Stimulated activated naive CD8-positive, alpha-beta T cell treated with anti-CD3 and anti-CD28 coated beads, Interleukin-15, Interleukin-2, amounts not matched to agents 100 ng/mL and 50 ng/mL, for 24 hours (primary cell): ENCODE data around the gene ENO3.
"Not testable (repeated sequence)": the region's sequence is repeated elsewhere in the genome, so short reads cannot be mapped to it uniquely, and the experiment has no call there.

Experiments
- H3K27ac Mint-ChIP-seq: one replicate; pipeline ENCODE4 v1.8.0; 2021; ENCODE audit warnings: mild to moderate bottlenecking, mixed read lengths
- H3K27me3 Mint-ChIP-seq: one replicate; pipeline ENCODE4 v1.8.0; 2021; ENCODE audit warnings: mixed read lengths
- H3K36me3 Mint-ChIP-seq: one replicate; pipeline ENCODE4 v1.8.0; 2021; ENCODE audit warnings: low read depth, mixed read lengths
- H3K4me1 Mint-ChIP-seq: one replicate; pipeline ENCODE4 v1.8.0; 2021; ENCODE audit warnings: low read depth, mixed read lengths
- H3K4me3 Mint-ChIP-seq: one replicate; pipeline ENCODE4 v1.8.0; 2021; ENCODE audit warnings: mild to moderate bottlenecking, mixed read lengths
- H3K9me3 Mint-ChIP-seq: one replicate; pipeline ENCODE4 v1.8.0; 2021; ENCODE audit warnings: mixed read lengths

ENO3 gene

GRCh38 chr17:4950746-4951204, at the start of gene ENO3:
Gene ENO3, plus strand, starts transcription at chr17:4951119. Its CDS starts 711 bp downstream, at chr17:4951830.
- Mint-ChIP-seq H3K27ac (peak within 1 kb of the TSS; percentile 96), H3K27me3 (no peaks in the 10 kb centered on the region), H3K36me3 (peaks cover 20% of the 10 kb centered on the region), H3K9me3 (no peaks in the 10 kb centered on the region), H3K4me3 (peak within 1 kb of the TSS; percentile 86), H3K4me1 (peaks cover 29% of the 10 kb centered on the region)

- peaks cover 45% of the 10 kb centered on the region for H3K4me1 Mint-ChIP-seq
- no peaks in the 10 kb centered on the region for H3K36me3 Mint-ChIP-seq
- H3K9me3 Mint-ChIP-seq: no peaks in the 10 kb centered on the region
- H3K27ac Mint-ChIP-seq: no peak overlapping the region
- H3K27me3 Mint-ChIP-seq: no peaks in the 10 kb centered on the region
- H3K4me3 Mint-ChIP-seq: peak overlapping the region; percentile 87
These were observed 49.1 kb upstream of the ENO3 start for GRCh38 chr17:4901648-4902344.

- no peaks in the 10 kb centered on the region for H3K9me3 Mint-ChIP-seq
- no peaks in the 10 kb centered on the region for H3K36me3 Mint-ChIP-seq
- H3K27me3 Mint-ChIP-seq: no peaks in the 10 kb centered on the region
- peak overlapping the region; percentile 45 for H3K27ac Mint-ChIP-seq
- H3K4me3 Mint-ChIP-seq: no peak overlapping the region
- H3K4me1 Mint-ChIP-seq: peaks cover 45% of the 10 kb centered on the region
These were observed 48.4 kb upstream of the ENO3 start for GRCh38 chr17:4902540-4902939.

GRCh38 chr17:4903051-4903818, 47.7 kb upstream of the ENO3 start, which contains the start of gene CHRNE:
Gene CHRNE, minus strand, starts transcription at chr17:4903098. Its CDS starts 35 bp downstream, at chr17:4903063.
- peaks cover 44% of the 10 kb centered on the region for H3K4me1 Mint-ChIP-seq
- no peaks in the 10 kb centered on the region for H3K27me3 Mint-ChIP-seq
- no peaks in the 10 kb centered on the region for H3K36me3 Mint-ChIP-seq
- peak within 1 kb of the TSS; percentile 70 for H3K4me3 Mint-ChIP-seq
- H3K9me3 Mint-ChIP-seq: no peaks in the 10 kb centered on the region
- peak within 1 kb of the TSS; percentile 54 for H3K27ac Mint-ChIP-seq

GRCh38 chr17:4906642-4907041, 44.3 kb upstream of the ENO3 start:
- H3K4me1 Mint-ChIP-seq: peaks cover 19% of the 10 kb centered on the region
- H3K36me3 Mint-ChIP-seq, H3K4me3 Mint-ChIP-seq, H3K9me3 Mint-ChIP-seq, H3K27ac Mint-ChIP-seq, H3K27me3 Mint-ChIP-seq: not testable (repeated sequence)

GRCh38 chr17:4908301-4908700, 42.6 kb upstream of the ENO3 start:
- H3K4me3 Mint-ChIP-seq: no peak overlapping the region
- H3K27me3 Mint-ChIP-seq: no peaks in the 10 kb centered on the region
- H3K9me3 Mint-ChIP-seq: no peaks in the 10 kb centered on the region
- H3K36me3 Mint-ChIP-seq: no peaks in the 10 kb centered on the region
- H3K4me1 Mint-ChIP-seq: peaks cover 5% of the 10 kb centered on the region
- H3K27ac Mint-ChIP-seq: no peak overlapping the region

GRCh38 chr17:4908711-4909496, 42.0 kb upstream of the ENO3 start:
- H3K36me3 Mint-ChIP-seq: no peaks in the 10 kb centered on the region
- H3K27me3 Mint-ChIP-seq: no peaks in the 10 kb centered on the region
- H3K4me1 Mint-ChIP-seq: no peaks in the 10 kb centered on the region
- no peak overlapping the region for H3K4me3 Mint-ChIP-seq
- H3K9me3 Mint-ChIP-seq: no peaks in the 10 kb centered on the region
- no peak overlapping the region for H3K27ac Mint-ChIP-seq

- Mint-ChIP-seq H3K27me3 (no peaks in the 10 kb centered on the region), H3K36me3 (no peaks in the 10 kb centered on the region), H3K4me3 (no peak overlapping the region), H3K9me3 (no peaks in the 10 kb centered on the region), H3K4me1 (no peaks in the 10 kb centered on the region), H3K27ac (no peak overlapping the region)
These were observed 36.9 kb upstream of the ENO3 start for GRCh38 chr17:4913994-4914393.

GRCh38 chr17:4914551-4914950, 36.4 kb upstream of the ENO3 start:
- H3K4me1 Mint-ChIP-seq, H3K9me3 Mint-ChIP-seq, H3K36me3 Mint-ChIP-seq, H3K27me3 Mint-ChIP-seq, H3K27ac Mint-ChIP-seq, H3K4me3 Mint-ChIP-seq: not testable (repeated sequence)

GRCh38 chr17:4919511-4920047, 31.3 kb upstream of the ENO3 start:
- Mint-ChIP-seq H3K4me3 (no peak overlapping the region), H3K27me3 (no peaks in the 10 kb centered on the region), H3K4me1 (peaks cover 3% of the 10 kb centered on the region), H3K36me3 (no peaks in the 10 kb centered on the region), H3K9me3 (no peaks in the 10 kb centered on the region), H3K27ac (no peak overlapping the region)

- peaks cover 3% of the 10 kb centered on the region for H3K4me1 Mint-ChIP-seq
- H3K9me3 Mint-ChIP-seq: no peaks in the 10 kb centered on the region
- H3K27ac Mint-ChIP-seq: no peak overlapping the region
- H3K36me3 Mint-ChIP-seq: no peaks in the 10 kb centered on the region
- H3K27me3 Mint-ChIP-seq: no peaks in the 10 kb centered on the region
- H3K4me3 Mint-ChIP-seq: no peak overlapping the region
These were observed 30.4 kb upstream of the ENO3 start for GRCh38 chr17:4920351-4921048.

GRCh38 chr17:4921320-4921719, 29.6 kb upstream of the ENO3 start:
- Mint-ChIP-seq H3K27me3 (no peaks in the 10 kb centered on the region), H3K27ac (no peak overlapping the region), H3K4me3 (no peak overlapping the region), H3K9me3 (no peaks in the 10 kb centered on the region), H3K36me3 (no peaks in the 10 kb centered on the region), H3K4me1 (peaks cover 4% of the 10 kb centered on the region)

GRCh38 chr17:4926577-4927335, 24.2 kb upstream of the ENO3 start:
- H3K36me3 Mint-ChIP-seq: peaks cover 18% of the 10 kb centered on the region
- H3K27ac Mint-ChIP-seq, H3K4me1 Mint-ChIP-seq, H3K9me3 Mint-ChIP-seq, H3K4me3 Mint-ChIP-seq, H3K27me3 Mint-ChIP-seq: not testable (repeated sequence)

- H3K36me3 Mint-ChIP-seq: peaks cover 18% of the 10 kb centered on the region
- no peak overlapping the region for H3K27ac Mint-ChIP-seq
- H3K4me3 Mint-ChIP-seq: no peak overlapping the region
- H3K27me3 Mint-ChIP-seq: no peaks in the 10 kb centered on the region
- peaks cover 10% of the 10 kb centered on the region for H3K4me1 Mint-ChIP-seq
- H3K9me3 Mint-ChIP-seq: no peaks in the 10 kb centered on the region
These were observed 22.0 kb upstream of the ENO3 start for GRCh38 chr17:4928881-4929280.
